ENCODE results near the gene PKDCC.

DNA sequence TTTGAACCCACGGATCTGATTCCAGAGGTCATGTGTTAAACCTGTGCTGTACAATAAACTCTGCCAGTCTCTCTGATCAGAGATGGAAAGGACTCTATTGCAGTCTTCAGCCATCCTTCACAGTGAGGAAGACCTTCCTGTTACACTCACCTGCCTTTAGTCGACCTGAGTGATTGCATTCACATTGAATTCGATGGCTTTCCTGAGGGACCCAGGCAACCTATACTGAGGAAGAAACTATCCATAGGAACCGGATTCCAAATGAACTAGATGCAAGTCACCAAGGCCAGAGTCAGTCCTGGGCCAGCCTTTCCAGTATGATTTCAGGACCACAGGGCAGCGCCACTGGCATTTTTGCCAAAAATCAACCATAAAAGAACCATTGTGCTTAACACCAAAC lies 56.8 kb downstream of the PKDCC start:
- TF ChIP-seq CTCF (IDR thresholded peaks at IDR 0.05 in 8 of 11, conservative IDR thresholded peaks at IDR 0.05 in 3 of 11) (no peak), POLR2A (IDR thresholded peaks at IDR 0.05) (no peak), POLR2AphosphoS5 (IDR thresholded peaks at IDR 0.05) (no peak)
